Immature natural killer cell (primary cell): ENCODE results near the gene GALNTL6. TPM values are rescaled to one million over a fixed set of nuclear protein-coding genes. Genes with fewer than 3 reads are reported as not detected.

Experiments
- DNase-seq, 3 donors: peaks; one replicate each; pipeline ENCODE4 v3.0.0; 2022; ENCODE audit warnings: mixed read lengths in 1 of 3
- H3K27ac Mint-ChIP-seq, 6 donors: one replicate each; pipeline ENCODE4 v1.8.0; 2020; ENCODE audit warnings: mixed read lengths in 6 of 6, mild to moderate bottlenecking in 5 of 6, inconsistent platforms in 4 of 6, moderate library complexity in 3 of 6
- H3K27me3 Mint-ChIP-seq, 3 donors: one replicate each; pipeline ENCODE4 v1.8.0; 2020 to 2021; ENCODE audit warnings: low read depth in 3 of 3, mild to moderate bottlenecking in 3 of 3, mixed read lengths in 3 of 3, moderate library complexity in 3 of 3, inconsistent platforms in 1 of 3
- H3K36me3 Mint-ChIP-seq, 3 donors: one replicate each; pipeline ENCODE4 v1.8.0; 2020; ENCODE audit warnings: mixed read lengths in 3 of 3, inconsistent platforms in 2 of 3, mild to moderate bottlenecking in 2 of 3
- H3K4me1 Mint-ChIP-seq, 2 donors: one replicate each; pipeline ENCODE4 v1.8.0; 2020; ENCODE audit warnings: inconsistent platforms in 2 of 2, mild to moderate bottlenecking in 2 of 2, mixed read lengths in 2 of 2, moderate library complexity in 1 of 2
- H3K4me3 Mint-ChIP-seq, 5 donors: one replicate each; pipeline ENCODE4 v1.8.0; 2020; ENCODE audit warnings: mild to moderate bottlenecking in 5 of 5, mixed read lengths in 5 of 5, inconsistent platforms in 3 of 5, moderate library complexity in 3 of 5
- H3K9me3 Mint-ChIP-seq, 6 donors: one replicate each; pipeline ENCODE4 v1.8.0; 2020; ENCODE audit warnings: mild to moderate bottlenecking in 6 of 6, mixed read lengths in 6 of 6, inconsistent platforms in 4 of 6, moderate library complexity in 3 of 6
- polyA plus RNA-seq, 3 donors: library from polyadenylated mRNA; unstranded; fragments of 300-500 nt; fragmentation: Illumina TruSeq; gene quantifications; one replicate each; pipeline ENCODE4 v1.2.3, GENCODE V29; 2021

GALNTL6 gene
- polyA plus RNA-seq, 3 donors from 2014 or later, result not detected

GRCh38 chr4:172555725-172556124 is 742.5 kb downstream of the GALNTL6 start:
- peaks cover 0 to 39% (median 13%) of the 10 kb centered on the region in 6 donors for H3K9me3 Mint-ChIP-seq
- DNase-seq, result no peak
- H3K36me3 Mint-ChIP-seq, result no peaks in the 10 kb centered on the region
- no peaks in the 10 kb centered on the region for H3K4me1 Mint-ChIP-seq
- peaks cover 0 to 2% (median 0%) of the 10 kb centered on the region in 3 donors for H3K27me3 Mint-ChIP-seq
- H3K27ac Mint-ChIP-seq, result no peak overlapping the region
- no peak overlapping the region for H3K4me3 Mint-ChIP-seq

GRCh38 chr4:172573899-172574298 is 760.7 kb downstream of the GALNTL6 start:
- DNase-seq, result no peak
- no peaks in the 10 kb centered on the region for H3K4me1 Mint-ChIP-seq
- H3K27me3 Mint-ChIP-seq, result peaks cover 2 to 11% (median 3%) of the 10 kb centered on the region in 3 donors
- no peak overlapping the region for H3K27ac Mint-ChIP-seq
- peaks cover 8 to 32% (median 13%) of the 10 kb centered on the region in 6 donors for H3K9me3 Mint-ChIP-seq
- H3K36me3 Mint-ChIP-seq, result peaks cover 0 to 4% (median 0%) of the 10 kb centered on the region in 3 donors
- H3K4me3 Mint-ChIP-seq, result no peak overlapping the region

GRCh38 chr4:172578712-172579111 is 765.5 kb downstream of the GALNTL6 start:
- no peaks in the 10 kb centered on the region for H3K4me1 Mint-ChIP-seq
- peaks cover 0 to 29% (median 14%) of the 10 kb centered on the region in 6 donors for H3K9me3 Mint-ChIP-seq
- no peak overlapping the region for H3K27ac Mint-ChIP-seq
- H3K4me3 Mint-ChIP-seq, result no peak overlapping the region
- H3K27me3 Mint-ChIP-seq, result peaks cover 0 to 13% (median 1%) of the 10 kb centered on the region in 3 donors
- no peak for DNase-seq
- no peaks in the 10 kb centered on the region for H3K36me3 Mint-ChIP-seq

GRCh38 chr4:172584816-172585215 is 771.6 kb downstream of the GALNTL6 start:
- Mint-ChIP-seq H3K36me3 (no peaks in the 10 kb centered on the region), H3K27me3 (peaks cover 0 to 4% (median 0%) of the 10 kb centered on the region in 3 donors), H3K4me3 (no peak overlapping the region), H3K9me3 (peaks cover 3 to 46% (median 29%) of the 10 kb centered on the region in 6 donors), H3K4me1 (no peaks in the 10 kb centered on the region), H3K27ac (no peak overlapping the region)
- no peak for DNase-seq

GRCh38 chr4:172596206-172596605 is 783.0 kb downstream of the GALNTL6 start:
- no peak overlapping the region for H3K4me3 Mint-ChIP-seq
- peaks cover 6 to 40% (median 12%) of the 10 kb centered on the region in 6 donors for H3K9me3 Mint-ChIP-seq
- H3K27me3 Mint-ChIP-seq, result no peaks in the 10 kb centered on the region
- H3K36me3 Mint-ChIP-seq, result no peaks in the 10 kb centered on the region
- H3K27ac Mint-ChIP-seq, result no peak overlapping the region
- no peaks in the 10 kb centered on the region for H3K4me1 Mint-ChIP-seq
- no peak for DNase-seq

- H3K9me3 Mint-ChIP-seq, result peaks cover 4 to 32% (median 10%) of the 10 kb centered on the region in 6 donors
- DNase-seq, result no peak
- no peaks in the 10 kb centered on the region for H3K4me1 Mint-ChIP-seq
- H3K27ac Mint-ChIP-seq, result no peak overlapping the region
- peaks cover 0 to 2% (median 0%) of the 10 kb centered on the region in 3 donors for H3K27me3 Mint-ChIP-seq
- no peaks in the 10 kb centered on the region for H3K36me3 Mint-ChIP-seq
- H3K4me3 Mint-ChIP-seq, result no peak overlapping the region
These were observed 786.4 kb downstream of the GALNTL6 start for GRCh38 chr4:172599554-172599953.

- H3K27ac Mint-ChIP-seq, result no peak overlapping the region
These were observed 788.0 kb downstream of the GALNTL6 start for GRCh38 chr4:172601195-172601594.

GRCh38 chr4:172619218-172619617 is 806.0 kb downstream of the GALNTL6 start:
- no peak overlapping the region for H3K27ac Mint-ChIP-seq
- H3K27me3 Mint-ChIP-seq, result peaks cover 0 to 2% (median 2%) of the 10 kb centered on the region in 3 donors
- no peaks in the 10 kb centered on the region for H3K36me3 Mint-ChIP-seq
- H3K9me3 Mint-ChIP-seq, result peaks cover 3 to 39% (median 12%) of the 10 kb centered on the region in 6 donors
- no peak overlapping the region for H3K4me3 Mint-ChIP-seq
- DNase-seq, result no peak
- no peaks in the 10 kb centered on the region for H3K4me1 Mint-ChIP-seq

More at GRCh38 chr4:172601195-172601594, 788.0 kb downstream of the GALNTL6 start:
- Mint-ChIP-seq H3K4me3 (no peak overlapping the region), H3K27me3 (peaks cover 0 to 2% (median 0%) of the 10 kb centered on the region in 3 donors), H3K4me1 (no peaks in the 10 kb centered on the region), H3K36me3 (no peaks in the 10 kb centered on the region), H3K9me3 (peaks cover 4 to 31% (median 13%) of the 10 kb centered on the region in 6 donors)
- DNase-seq, result no peak

GRCh38 chr4:172619798-172620197 is 806.6 kb downstream of the GALNTL6 start:
- Mint-ChIP-seq H3K27ac (no peak overlapping the region), H3K4me1 (no peaks in the 10 kb centered on the region), H3K36me3 (no peaks in the 10 kb centered on the region), H3K9me3 (peaks cover 3 to 41% (median 13%) of the 10 kb centered on the region in 6 donors), H3K27me3 (peaks cover 0 to 2% (median 2%) of the 10 kb centered on the region in 3 donors), H3K4me3 (no peak overlapping the region)
- no peak for DNase-seq

- Mint-ChIP-seq H3K4me3 (no peak overlapping the region), H3K27ac (no peak overlapping the region), H3K4me1 (no peaks in the 10 kb centered on the region), H3K36me3 (no peaks in the 10 kb centered on the region), H3K9me3 (peaks cover 8 to 28% (median 22%) of the 10 kb centered on the region in 6 donors), H3K27me3 (no peaks in the 10 kb centered on the region)
- no peak for DNase-seq
These were observed 815.1 kb downstream of the GALNTL6 start for GRCh38 chr4:172628263-172628662.

- Mint-ChIP-seq H3K9me3 (peaks cover 8 to 37% (median 23%) of the 10 kb centered on the region in 6 donors), H3K36me3 (no peaks in the 10 kb centered on the region), H3K4me1 (no peaks in the 10 kb centered on the region), H3K4me3 (no peak overlapping the region), H3K27ac (no peak overlapping the region), H3K27me3 (peaks cover 0 to 2% (median 0%) of the 10 kb centered on the region in 3 donors)
- no peak for DNase-seq
These were observed 817.1 kb downstream of the GALNTL6 start for GRCh38 chr4:172630280-172630679.

GRCh38 chr4:172631832-172632231 is 818.6 kb downstream of the GALNTL6 start:
- H3K4me3 Mint-ChIP-seq, result no peak overlapping the region
- H3K27ac Mint-ChIP-seq, result no peak overlapping the region
- no peaks in the 10 kb centered on the region for H3K36me3 Mint-ChIP-seq
- no peak for DNase-seq
- H3K4me1 Mint-ChIP-seq, result no peaks in the 10 kb centered on the region
- H3K27me3 Mint-ChIP-seq, result peaks cover 0 to 3% (median 0%) of the 10 kb centered on the region in 3 donors
- H3K9me3 Mint-ChIP-seq, result peaks cover 10 to 46% (median 22%) of the 10 kb centered on the region in 6 donors

GRCh38 chr4:172648471-172648870 is 835.3 kb downstream of the GALNTL6 start:
- Mint-ChIP-seq H3K9me3 (peaks cover 1 to 26% (median 8%) of the 10 kb centered on the region in 6 donors), H3K4me1 (no peaks in the 10 kb centered on the region), H3K27me3 (peaks cover 0 to 1% (median 0%) of the 10 kb centered on the region in 3 donors), H3K27ac (no peak overlapping the region), H3K36me3 (no peaks in the 10 kb centered on the region), H3K4me3 (no peak overlapping the region)
- no peak for DNase-seq

GRCh38 chr4:172649143-172649542 is 835.9 kb downstream of the GALNTL6 start:
- H3K36me3 Mint-ChIP-seq, result no peaks in the 10 kb centered on the region
- H3K27ac Mint-ChIP-seq, result no peak overlapping the region
- H3K4me1 Mint-ChIP-seq, result no peaks in the 10 kb centered on the region
- DNase-seq, result no peak
- H3K9me3 Mint-ChIP-seq, result peaks cover 2 to 29% (median 11%) of the 10 kb centered on the region in 6 donors
- no peak overlapping the region for H3K4me3 Mint-ChIP-seq
- H3K27me3 Mint-ChIP-seq, result peaks cover 0 to 2% (median 0%) of the 10 kb centered on the region in 3 donors
